H9 (cell line): ENCODE measurements around the gene TBC1D8. TPM values are rescaled to one million over a fixed set of nuclear protein-coding genes. Genes with fewer than 3 reads are reported as not detected.

ENCODE experiments used
- DNase-seq: peaks from one replicate; pipeline ENCODE4 v3.0.0-alpha.2; 2017
- H2AFZ ChIP-seq: one replicate; pipeline ENCODE4 v1.6.1; 2013; ENCODE audit warnings: mild to moderate bottlenecking, low read length, control low read depth, moderate library complexity
- H2AK5ac ChIP-seq: 2 replicates; pipeline ENCODE4 v1.6.1; 2013; ENCODE audit warnings: low read length, control low read depth, mixed read lengths; ENCODE audit not compliant: insufficient read length
- H2BK120ac ChIP-seq: one replicate; pipeline ENCODE4 v1.6.1; 2013; ENCODE audit warnings: low read depth, mild to moderate bottlenecking, low read length, control low read depth, inconsistent platforms; ENCODE audit not compliant: poor library complexity, severe bottlenecking
- H2BK12ac ChIP-seq: 2 replicates; pipeline ENCODE4 v1.6.1; 2013; ENCODE audit warnings: low read length, control low read depth, mixed read lengths, low read depth; ENCODE audit not compliant: insufficient read length
- H2BK15ac ChIP-seq: 2 replicates; pipeline ENCODE4 v1.6.1; 2013; ENCODE audit warnings: low read depth, low read length, control low read depth
- H2BK20ac ChIP-seq: one replicate; pipeline ENCODE4 v1.6.1; 2013; ENCODE audit warnings: low read depth, mild to moderate bottlenecking, low read length, control low read depth, inconsistent platforms; ENCODE audit not compliant: poor library complexity, severe bottlenecking
- H2BK5ac ChIP-seq: 2 replicates; pipeline ENCODE4 v1.6.1; 2013; ENCODE audit warnings: low read length, control low read depth, mixed read lengths; ENCODE audit not compliant: insufficient read length
- H3K14ac ChIP-seq: 2 replicates; pipeline ENCODE4 v1.6.1; 2013; ENCODE audit warnings: low read length, control low read depth; ENCODE audit not compliant: insufficient read depth
- H3K18ac ChIP-seq: 2 replicates; pipeline ENCODE4 v1.6.1; 2013; ENCODE audit warnings: low read depth, mild to moderate bottlenecking, mixed read lengths, low read length, control low read depth; ENCODE audit not compliant: insufficient read length
- H3K23ac ChIP-seq: 2 replicates; pipeline ENCODE4 v1.6.1; 2013; ENCODE audit warnings: low read length, control low read depth, mixed read lengths, low read depth; ENCODE audit not compliant: insufficient read length
- H3K23me2 ChIP-seq: 2 replicates; pipeline ENCODE4 v1.6.1; 2013; ENCODE audit warnings: low read depth, mild to moderate bottlenecking, mixed read lengths, low read length, control low read depth; ENCODE audit not compliant: insufficient read length, poor library complexity, severe bottlenecking
- H3K27ac ChIP-seq: 2 replicates; pipeline ENCODE4 v1.5.1; 2013; ENCODE audit warnings: low read length, control low read depth, mixed read lengths, low read depth; ENCODE audit not compliant: insufficient read length
- H3K27me3 ChIP-seq: 2 replicates; pipeline ENCODE4 v1.6.1; 2013; ENCODE audit warnings: low read length, control low read depth, inconsistent platforms; ENCODE audit not compliant: insufficient read depth
- H3K4ac ChIP-seq: 2 replicates; pipeline ENCODE4 v1.6.1; 2013; ENCODE audit warnings: low read depth, mild to moderate bottlenecking, control low read depth, inconsistent platforms, low read length, moderate library complexity
- H3K4me1 ChIP-seq: 2 replicates; pipeline ENCODE4 v1.6.1; 2013; ENCODE audit warnings: low read length, control low read depth, inconsistent platforms; ENCODE audit not compliant: insufficient read depth
- H3K4me2 ChIP-seq: 2 replicates; pipeline ENCODE4 v1.6.1; 2013; ENCODE audit warnings: low read length, control low read depth, mixed read lengths; ENCODE audit not compliant: insufficient read length, insufficient read depth
- H3K56ac ChIP-seq: 2 replicates; pipeline ENCODE4 v1.6.1; 2013; ENCODE audit warnings: low read depth, mild to moderate bottlenecking, mixed read lengths, low read length, control low read depth; ENCODE audit not compliant: insufficient read length
- H3K79me1 ChIP-seq: 2 replicates; pipeline ENCODE4 v1.6.1; 2013; ENCODE audit warnings: low read depth, mild to moderate bottlenecking, moderate library complexity, low read length, control low read depth, inconsistent platforms; ENCODE audit not compliant: insufficient read depth, poor library complexity, severe bottlenecking
- H3K79me2 ChIP-seq: 2 replicates; pipeline ENCODE4 v1.6.1; 2013; ENCODE audit warnings: low read length, control low read depth, inconsistent platforms; ENCODE audit not compliant: insufficient read depth
- H3K9ac ChIP-seq: 2 replicates; pipeline ENCODE4 v1.6.1; 2013; ENCODE audit warnings: low read length, control low read depth, mixed read lengths; ENCODE audit not compliant: insufficient read length; ENCODE audit errors: extremely low read depth
- H3K9me3 ChIP-seq: one replicate; pipeline ENCODE4 v1.6.1; 2013; ENCODE audit warnings: low read depth, low read length, inconsistent platforms; ENCODE audit not compliant: control insufficient read depth
- H3T11ph ChIP-seq: one replicate; pipeline ENCODE4 v1.6.1; 2013; ENCODE audit warnings: mild to moderate bottlenecking, low read length, control low read depth, inconsistent platforms
- H4K20me1 ChIP-seq: one replicate; pipeline ENCODE4 v1.6.1; 2013; ENCODE audit not compliant: control insufficient read depth, insufficient read length, insufficient read depth
- H4K5ac ChIP-seq: 2 replicates; pipeline ENCODE4 v1.6.1; 2013; ENCODE audit warnings: low read depth, mild to moderate bottlenecking, mixed read lengths, low read length, control low read depth; ENCODE audit not compliant: insufficient read length
- H4K8ac ChIP-seq: replicated peaks from 2 replicates; pipeline ENCODE4 v1.6.1; 2013; ENCODE audit warnings: low read length, control low read depth, mixed read lengths, low read depth; ENCODE audit not compliant: insufficient read length
- H4K91ac ChIP-seq: 2 replicates; pipeline ENCODE4 v1.6.1; 2013; ENCODE audit warnings: low read depth, mild to moderate bottlenecking, moderate library complexity, mixed read lengths, low read length, control low read depth; ENCODE audit not compliant: insufficient read length
- H3K27ac Mint-ChIP-seq, 3 experiments: 2 replicates in 2 of 3; 3 replicates in 1 of 3; pipeline ENCODE4 v1.8.0; 2020 to 2021; ENCODE audit warnings: mixed read lengths in 3 of 3, mild to moderate bottlenecking in 1 of 3, moderate library complexity in 1 of 3
- H3K27me3 Mint-ChIP-seq: 2 replicates; pipeline ENCODE4 v1.8.0; 2021; ENCODE audit warnings: low read depth, mild to moderate bottlenecking, moderate library complexity, mixed read lengths
- H3K36me3 Mint-ChIP-seq, 3 experiments: 2 replicates in 2 of 3; 3 replicates in 1 of 3; pipeline ENCODE4 v1.8.0; 2020 to 2021; ENCODE audit warnings: low read depth in 3 of 3, mixed read lengths in 3 of 3; ENCODE audit not compliant: insufficient read depth in 1 of 3
- H3K4me1 Mint-ChIP-seq, 2 experiments: 2 replicates each; pipeline ENCODE4 v1.8.0; 2020; ENCODE audit warnings: mixed read lengths in 2 of 2
- H3K4me3 Mint-ChIP-seq, 2 experiments: 2 replicates in 1 of 2; 3 replicates in 1 of 2; pipeline ENCODE4 v1.8.0; 2020 to 2021; ENCODE audit warnings: mild to moderate bottlenecking in 2 of 2, mixed read lengths in 2 of 2, moderate library complexity in 1 of 2
- H3K9me3 Mint-ChIP-seq, 2 experiments: 2 replicates in 1 of 2; 3 replicates in 1 of 2; pipeline ENCODE4 v1.8.0; 2020; ENCODE audit warnings: mild to moderate bottlenecking in 2 of 2, mixed read lengths in 2 of 2, moderate library complexity in 1 of 2
- CTCF ChIP-seq: fragments of 200-600 bp; sonication (generic); conservative IDR thresholded peaks from 3 replicates; pipeline ENCODE4 v1.8.0; 2021; ENCODE audit warnings: antibody characterized with exemption, mild to moderate bottlenecking
- WGBS: extraction: QIAGEN DNeasy Blood & Tissue Kit; methylation state at CpG from one replicate; pipeline ENCODE4 v1.1.7; 2013; ENCODE audit warnings: missing lambda C conversion rate, low lambda C conversion rate, mixed read lengths; ENCODE audit not compliant: insufficient read length; ENCODE audit errors: extremely low coverage; 5-methylcytosine and 5-hydroxymethylcytosine counted together
- total RNA-seq: library from RNA; stranded (reverse); gene quantifications from 2 replicates; pipeline ENCODE4 v1.2.1, GENCODE V29; 2021

The TBC1D8 gene
- total RNA-seq, 1 experiment from 2014 or later, result 16.6 TPM

- peaks cover 0 to 17% (median 10%) of the 10 kb centered on the region in 3 experiments; a peak in 5 of 7 replicates for H3K36me3 Mint-ChIP-seq
- TF ChIP-seq CTCF, result no peak
- Histone ChIP-seq H3K79me1 (no peaks in the 10 kb centered on the region), H3K14ac (no peak overlapping the region), H2BK120ac (no peak overlapping the region), H2BK15ac (no peak overlapping the region), H2AK5ac (no peak overlapping the region), H3K27me3 (no peaks in the 10 kb centered on the region), H2AFZ (no peak overlapping the region), H4K8ac (no peak overlapping the region), H3K23me2 (no peaks in the 10 kb centered on the region), H2BK5ac (no peak overlapping the region), H3K56ac (no peak overlapping the region), H3K9me3 (no peaks in the 10 kb centered on the region), H3K23ac (no peak overlapping the region), H3T11ph (no peak overlapping the region), H4K91ac (no peak overlapping the region), H2BK20ac (no peak overlapping the region), H3K79me2 (0 out of 2 replicates have a peak, but pooled peaks cover 1% of the 10 kb centered on the region), H4K20me1 (no peaks in the 10 kb centered on the region), H3K4me2 (no peak overlapping the region), H4K5ac (no peak overlapping the region), H3K18ac (no peak overlapping the region), H3K4me1 (no peaks in the 10 kb centered on the region), H2BK12ac (no peak overlapping the region), H3K9ac (no peak overlapping the region), H3K27ac (no peak overlapping the region), H3K4ac (no peak overlapping the region)
- H3K4me1 Mint-ChIP-seq, result no peaks in the 10 kb centered on the region
- H3K27ac Mint-ChIP-seq, result no peak overlapping the region; a peak in 1 of 7 replicates
- no peak overlapping the region for H3K4me3 Mint-ChIP-seq
- no peaks in the 10 kb centered on the region for H3K9me3 Mint-ChIP-seq
- WGBS, result no CpG with 5 or more reads among the region's 2 CpGs
- no peak for DNase-seq
- no peaks in the 10 kb centered on the region for H3K27me3 Mint-ChIP-seq
Measured at GRCh38 chr2:101083613-101084012, 67.6 kb downstream of the TBC1D8 start.
